SHP77 (cell line): ENCODE results near the gene MAGI3.
"Not testable (repeated sequence)": the region's sequence is repeated elsewhere in the genome, so short reads cannot be mapped to it uniquely, and the experiment has no call there.

Experiments
- DNase-seq, 2 experiments: peaks; one replicate each; lab custom pipeline; 2025; lab: John Stamatoyannopoulos, UW

MAGI3 gene

GRCh38 chr1:113579256-113580018 is 189.1 kb downstream of the MAGI3 start:
- DNase-seq = no peak

DNA sequence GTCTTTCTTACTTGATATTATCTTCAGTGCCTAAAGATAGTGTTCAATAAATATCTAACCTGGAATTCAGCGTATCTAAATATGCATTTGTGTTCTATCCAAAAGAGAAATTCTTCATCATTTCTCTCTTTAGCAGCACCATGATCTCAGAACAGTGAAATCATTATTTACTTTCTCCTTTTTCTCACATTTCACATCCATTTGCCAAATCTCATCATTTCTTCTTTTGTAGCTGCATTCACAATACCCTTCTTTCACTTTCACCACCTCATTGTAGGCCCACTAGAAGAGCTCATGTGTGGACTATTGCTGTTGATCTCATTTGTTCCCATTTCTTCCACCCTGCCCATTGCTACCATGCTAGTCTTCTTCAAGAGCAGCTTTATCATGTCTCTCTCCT is 191.0 kb downstream of the MAGI3 start:
- no peak for DNase-seq

- no peak for DNase-seq
Observed at GRCh38 chr1:113582084-113582483, 191.8 kb downstream of the MAGI3 start.

DNA sequence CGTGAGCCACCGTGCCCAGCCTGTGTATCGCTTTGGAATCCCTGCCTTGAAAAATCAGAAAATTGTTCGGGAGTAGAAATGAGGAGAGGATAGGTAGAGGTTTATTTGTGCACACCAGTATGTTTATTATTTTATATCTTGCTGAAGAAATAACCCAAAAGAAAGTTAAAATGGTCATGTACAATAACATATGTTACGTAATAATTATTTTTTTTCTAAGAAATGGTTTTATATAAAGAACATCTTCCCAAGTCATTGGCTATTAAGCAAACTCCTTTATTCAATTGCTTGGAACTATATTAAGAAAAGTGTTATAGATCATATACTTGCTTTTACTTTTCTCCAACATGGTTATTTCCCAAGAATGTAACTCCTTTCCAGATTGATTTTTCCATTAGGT is 197.2 kb downstream of the MAGI3 start:
- DNase-seq = no peak

DNA sequence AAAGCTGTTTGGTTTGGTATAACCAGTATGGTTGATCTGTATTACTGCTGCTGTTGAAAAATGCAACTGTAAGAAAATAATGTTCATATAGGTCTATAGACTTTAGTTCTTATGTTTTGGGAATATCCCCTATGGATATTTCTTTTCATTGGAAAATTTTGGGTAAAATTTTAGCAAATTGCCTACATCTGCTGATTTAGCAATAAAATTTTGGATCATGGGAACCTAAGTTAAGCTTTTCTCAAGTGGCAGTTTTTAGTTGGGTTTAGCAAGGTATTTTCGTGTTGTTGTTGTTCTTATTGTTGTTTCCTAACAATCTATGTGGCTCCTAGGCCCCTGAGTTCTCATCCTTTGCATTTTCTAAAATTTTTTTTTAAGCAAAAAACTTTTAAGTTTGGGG is 201.9 kb downstream of the MAGI3 start:
- no peak for DNase-seq

- DNase-seq = no peak
Observed at GRCh38 chr1:113593550-113594297, 203.4 kb downstream of the MAGI3 start.

DNA sequence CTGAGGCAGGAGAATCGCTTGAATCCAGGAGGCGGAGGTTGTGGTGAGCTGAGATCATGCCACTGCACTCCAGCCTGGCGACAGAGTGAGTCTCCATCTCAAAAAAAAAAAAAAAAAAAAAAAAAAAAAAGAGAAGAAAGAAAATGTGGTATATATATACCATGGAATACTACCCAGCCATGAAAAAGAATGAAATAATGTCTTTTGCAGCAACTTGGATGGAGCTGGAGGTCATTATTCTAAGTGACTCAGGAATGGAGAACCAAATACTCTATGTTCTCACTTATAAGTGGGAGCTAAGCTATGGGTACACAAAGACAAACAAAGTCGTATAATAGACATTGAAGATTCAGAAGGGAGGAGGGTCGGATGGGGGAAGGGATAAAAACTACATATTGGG is 214.2 kb downstream of the MAGI3 start:
- DNase-seq = not testable (repeated sequence)

DNA sequence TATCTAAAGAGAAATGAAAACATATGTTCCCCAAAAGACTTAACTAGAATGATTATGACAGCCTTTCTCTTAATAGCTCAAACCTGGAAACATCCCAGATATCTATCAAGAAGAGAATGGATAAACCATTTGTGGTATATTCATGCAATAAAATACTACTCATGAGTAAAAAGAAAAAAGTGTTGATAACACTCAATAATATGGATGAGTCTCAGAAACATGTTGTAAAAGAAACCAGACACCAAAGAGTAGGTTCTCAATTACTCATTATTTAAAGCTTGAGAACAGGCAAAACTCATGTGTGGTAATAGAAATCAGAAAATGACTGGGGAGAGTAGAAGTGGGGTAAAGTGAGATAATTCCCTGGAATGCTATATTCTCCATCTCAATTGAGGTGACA is 214.8 kb downstream of the MAGI3 start:
- DNase-seq = no peak

GRCh38 chr1:113608399-113608798 is 218.1 kb downstream of the MAGI3 start:
- no peak for DNase-seq

- DNase-seq = no peak
Observed at GRCh38 chr1:113610372-113610771, 220.1 kb downstream of the MAGI3 start.

DNA sequence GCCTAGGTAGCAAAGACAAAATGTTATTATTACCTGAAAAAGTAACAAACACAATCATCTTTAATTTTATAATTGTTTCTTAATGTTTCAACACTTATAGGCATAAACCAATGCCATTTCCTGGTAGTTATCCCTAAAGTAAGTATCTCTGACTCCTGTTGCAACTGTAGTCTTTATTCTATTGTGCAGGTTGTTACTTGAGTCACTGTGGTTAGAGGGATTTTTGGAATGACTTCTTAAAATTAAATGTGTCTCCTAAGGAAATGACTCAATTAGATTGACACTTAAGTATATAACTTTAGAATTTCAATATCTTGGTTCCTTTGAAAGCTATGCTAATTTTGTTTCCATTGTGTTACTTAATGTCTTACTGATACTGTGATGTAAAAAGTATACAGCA is 225.1 kb downstream of the MAGI3 start:
- no peak for DNase-seq

DNA sequence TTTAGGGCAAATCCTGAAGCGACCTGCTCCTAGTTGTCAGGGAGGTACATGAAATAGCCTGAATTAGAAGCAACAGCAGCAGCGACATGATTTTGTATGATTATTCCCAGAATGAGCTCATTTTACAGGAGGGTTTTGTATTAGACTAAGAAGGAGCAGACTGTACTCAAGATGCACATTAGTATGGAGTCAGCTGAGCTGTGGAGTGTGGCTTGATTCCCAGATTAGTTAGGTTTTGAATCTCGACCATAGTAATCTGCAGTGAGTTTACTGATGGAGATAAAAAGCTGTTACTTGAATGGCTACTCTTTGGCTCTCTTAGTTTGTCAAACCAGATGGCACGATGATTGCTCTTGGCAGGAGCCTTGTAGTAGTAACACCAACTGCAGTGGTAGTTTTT is 225.8 kb downstream of the MAGI3 start:
- DNase-seq = no peak

DNA sequence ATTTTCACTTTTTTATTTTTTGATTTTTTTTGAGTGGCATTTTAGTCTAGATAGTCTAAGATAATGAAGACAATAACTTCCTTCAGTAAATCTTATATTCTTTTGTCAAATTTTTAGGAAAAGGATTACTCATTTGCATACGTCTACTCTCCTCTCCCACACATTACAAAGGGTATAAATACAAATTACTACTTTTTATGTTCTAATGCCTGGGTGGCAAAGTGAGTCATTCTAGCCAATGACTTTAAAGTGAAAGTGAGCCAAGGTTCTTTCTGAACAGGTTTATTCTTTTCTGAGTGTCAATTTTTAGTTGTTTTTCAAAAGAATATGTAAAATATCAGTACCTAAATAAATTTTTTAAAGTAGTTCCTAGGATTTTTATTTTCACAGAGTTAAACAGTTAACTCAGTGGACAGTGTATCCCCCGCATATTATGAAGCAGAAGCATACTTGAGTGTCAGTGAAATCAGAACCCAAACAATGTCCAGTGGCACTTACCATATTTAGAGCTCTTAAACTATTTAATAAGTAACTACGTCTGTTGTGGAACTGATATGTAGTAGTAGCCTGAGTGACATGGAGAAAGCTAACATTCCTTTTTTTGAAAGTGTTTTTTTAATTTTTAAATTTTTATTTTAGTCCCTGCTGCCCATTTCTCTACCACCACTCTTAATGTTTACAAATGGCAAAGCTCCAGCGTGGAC is 227.3 kb downstream of the MAGI3 start:
- no peak for DNase-seq

GRCh38 chr1:113628997-113629396 is 238.7 kb downstream of the MAGI3 start:
- DNase-seq = no peak

DNA sequence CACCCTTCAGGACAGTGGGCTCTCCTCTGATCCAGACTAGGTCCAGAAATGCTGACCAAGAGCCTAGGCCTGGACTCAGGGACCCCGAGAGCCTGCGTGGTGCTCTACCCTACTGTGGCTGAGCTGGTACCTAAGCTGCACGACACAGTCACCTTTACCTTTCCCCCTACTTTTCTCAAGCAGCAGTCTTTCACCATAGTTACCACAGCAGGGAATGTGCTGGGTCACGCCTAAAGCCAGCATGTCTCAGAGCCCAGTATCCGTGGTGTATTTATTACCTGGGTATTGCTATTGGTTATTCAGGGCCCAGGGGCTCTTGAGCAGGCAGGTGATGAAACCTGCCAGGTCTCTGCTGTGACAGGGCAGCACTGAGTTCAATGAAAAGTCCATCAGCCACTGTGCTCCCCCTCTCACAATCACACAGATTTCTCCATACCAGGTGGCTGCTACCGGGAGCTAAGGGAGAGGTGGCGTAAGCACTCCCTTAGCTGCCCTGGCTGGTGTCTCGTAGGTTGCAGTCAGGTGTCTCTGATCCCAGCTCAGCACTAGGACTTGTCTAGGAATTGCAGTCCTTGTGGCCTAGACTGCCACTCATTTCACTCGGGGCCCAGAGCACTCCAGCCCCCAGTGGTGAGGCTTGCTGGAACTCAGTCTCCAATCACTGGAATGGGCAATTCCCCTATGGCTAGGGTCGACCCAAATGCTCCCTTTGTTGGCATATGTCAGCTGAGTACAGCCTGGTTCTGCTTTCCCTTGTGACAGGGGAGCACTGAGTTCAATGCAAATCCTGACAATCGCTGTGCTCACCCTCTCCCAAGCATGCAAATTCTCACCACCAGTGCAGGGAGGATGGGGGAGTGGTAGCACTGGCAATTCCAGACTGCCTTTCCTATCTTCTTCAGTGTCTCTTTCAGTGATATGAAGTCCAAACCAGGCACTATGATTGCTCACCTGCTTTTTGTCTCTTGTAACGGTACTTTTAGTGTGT is 240.3 kb downstream of the MAGI3 start:
- DNase-seq = no peak

- no peak for DNase-seq
Observed at GRCh38 chr1:113641396-113641795, 251.1 kb downstream of the MAGI3 start.

GRCh38 chr1:113647164-113647563 is 256.8 kb downstream of the MAGI3 start:
- DNase-seq = no peak

DNA sequence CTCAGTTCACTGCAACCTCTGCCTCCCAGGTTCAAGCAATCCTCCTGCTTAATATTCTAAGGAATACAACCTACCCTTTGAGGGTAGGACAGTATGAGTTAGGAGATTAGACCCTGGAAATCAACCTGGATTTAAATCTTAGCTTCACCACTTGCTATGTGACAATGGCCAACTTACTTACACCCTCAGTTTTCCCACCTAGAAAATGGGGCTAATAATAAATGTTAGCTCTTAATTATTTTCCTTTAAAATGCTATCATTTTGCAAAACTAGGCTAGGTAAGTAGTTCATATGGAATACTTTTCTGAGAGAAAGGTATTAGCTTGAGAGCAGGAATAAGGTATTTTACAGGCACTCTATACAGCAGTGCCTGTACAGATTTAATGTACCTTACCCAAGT is 258.2 kb downstream of the MAGI3 start:
- DNase-seq = no peak

- no peak for DNase-seq
Observed at GRCh38 chr1:113652771-113653170, 262.5 kb downstream of the MAGI3 start.

DNA sequence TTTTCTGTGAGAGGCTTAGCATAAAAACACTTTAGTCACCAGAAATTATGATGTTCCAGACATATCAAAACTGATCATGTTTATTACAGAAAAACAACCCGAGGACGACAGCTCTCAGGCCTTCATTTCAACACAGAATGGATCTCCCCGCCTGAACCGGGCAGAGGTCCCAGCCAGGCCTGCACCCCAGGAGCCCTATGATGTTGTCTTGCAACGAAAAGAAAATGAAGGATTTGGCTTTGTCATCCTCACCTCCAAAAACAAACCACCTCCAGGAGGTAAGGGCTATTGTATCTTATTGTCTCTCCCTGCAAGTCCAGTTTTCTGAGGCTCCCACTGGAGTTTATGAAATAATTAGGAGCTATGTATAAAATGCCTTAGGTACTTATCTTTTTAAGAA is 263.4 kb downstream of the MAGI3 start:
- no peak for DNase-seq

DNA sequence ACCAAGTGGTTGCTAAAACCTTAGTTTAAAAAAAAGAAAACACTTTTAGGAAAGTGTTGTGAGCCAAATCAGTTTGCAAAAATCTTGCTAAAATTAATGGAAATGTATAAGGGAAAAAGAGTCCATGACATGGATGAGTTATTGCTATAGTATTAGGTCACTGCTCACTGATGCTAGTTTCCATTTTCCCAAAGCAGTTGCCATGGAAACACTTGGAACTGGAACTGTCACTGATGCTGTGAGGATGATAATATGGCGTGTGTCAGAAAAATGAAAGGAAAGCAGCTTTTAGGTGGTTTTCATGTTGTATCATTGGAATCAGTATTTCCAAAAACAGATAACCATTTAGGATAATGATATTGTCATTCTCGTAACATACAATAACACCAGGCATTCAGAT is 264.6 kb downstream of the MAGI3 start:
- no peak for DNase-seq

- no peak for DNase-seq
Observed at GRCh38 chr1:113657126-113657525, 266.8 kb downstream of the MAGI3 start.
